ENCODE measurements around the gene RBFOX1. TPM values are rescaled to one million over a fixed set of nuclear protein-coding genes. Genes with fewer than 3 reads are reported as not detected.

The RBFOX1 gene
- total RNA-seq, 1 donor from 2014 or later, result not detected

DNA sequence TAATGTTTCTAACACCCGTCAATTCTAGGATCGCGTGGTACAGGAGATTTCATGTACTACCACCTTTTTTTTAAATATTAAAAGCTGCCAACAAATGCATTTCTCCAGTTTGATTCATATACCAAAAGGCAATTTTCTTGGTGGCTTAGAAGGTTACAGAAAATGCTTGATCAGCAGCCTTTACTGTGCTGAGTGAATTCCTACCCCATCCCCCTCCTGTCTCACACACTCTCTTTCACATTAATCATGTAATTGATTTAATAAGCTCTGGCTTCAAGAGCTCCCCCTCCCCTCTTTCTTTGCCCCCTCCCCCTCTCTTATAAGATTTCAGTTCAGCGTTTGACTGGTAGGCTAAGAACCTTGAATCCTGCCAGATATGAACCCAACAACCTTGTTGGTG lies 110.5 kb downstream of the RBFOX1 start:
- DNase-seq (ENCODE audit: low read depth), result no peak
- no peak for TF ChIP-seq CTCF (conservative IDR thresholded peaks at IDR 0.05; ENCODE audit: low read depth, low read length)
- no peak overlapping the region for H3K4me3 ChIP-seq (ENCODE audit: low read depth, low read length)

DNA sequence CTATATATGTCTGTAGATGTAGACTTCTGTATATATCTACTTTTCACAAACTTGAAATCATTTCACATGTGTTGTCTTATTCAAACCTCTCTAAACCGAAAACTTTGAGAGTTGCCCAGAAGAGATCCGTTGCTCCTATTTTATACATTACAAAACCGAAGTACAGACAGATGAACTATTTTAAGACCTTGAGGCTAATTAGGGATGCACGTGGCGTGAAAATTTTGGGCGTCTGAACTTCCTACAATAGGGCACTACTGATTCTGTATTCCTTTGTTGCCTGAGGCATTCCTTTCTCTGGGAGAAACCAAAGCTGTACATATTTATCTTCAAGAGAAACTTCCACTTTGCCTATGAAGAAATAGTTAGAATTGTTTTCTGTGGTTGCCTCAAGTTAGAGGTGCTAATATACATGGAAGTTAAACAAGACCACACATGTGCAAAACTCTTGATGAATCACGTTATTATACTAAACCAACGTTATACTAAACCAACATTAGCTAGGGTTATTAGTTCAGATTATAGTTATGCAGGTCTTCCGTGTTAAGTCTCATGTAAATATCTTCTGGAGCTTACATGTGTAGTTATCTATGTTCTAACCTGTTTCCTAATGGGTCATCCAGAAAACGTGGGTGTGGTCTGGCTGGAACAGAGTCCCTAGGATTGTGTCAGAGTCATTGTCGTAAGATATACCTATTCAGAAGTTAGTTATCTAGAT lies 111.2 kb downstream of the RBFOX1 start:
- no peak for TF ChIP-seq CTCF (conservative IDR thresholded peaks at IDR 0.05; ENCODE audit: low read depth, low read length)
- no peak for DNase-seq (ENCODE audit: low read depth)
- H3K4me3 ChIP-seq (ENCODE audit: low read depth, low read length), result no peak overlapping the region

DNA sequence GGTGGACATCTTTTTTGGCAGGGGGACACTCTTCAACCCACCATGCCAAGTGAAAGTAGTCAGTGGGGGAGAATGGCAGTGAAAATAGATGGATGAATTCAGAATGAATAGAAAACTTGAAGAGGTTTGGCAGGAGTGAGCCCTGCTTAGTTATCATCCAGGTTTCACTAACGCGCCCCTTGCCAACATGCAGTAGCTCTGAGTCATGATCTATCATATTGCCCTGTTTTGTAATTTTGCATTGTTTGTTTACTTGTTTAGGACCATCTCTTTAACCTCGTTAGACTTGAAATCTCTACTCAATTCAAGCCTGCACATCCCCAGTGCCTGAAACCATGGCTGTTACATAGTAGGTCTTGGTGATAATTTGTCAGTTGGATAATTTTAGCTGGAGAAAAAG lies 116.7 kb downstream of the RBFOX1 start:
- no peak for DNase-seq (ENCODE audit: low read depth)
- no peak overlapping the region for H3K4me3 ChIP-seq (ENCODE audit: low read depth, low read length)
- no peak for TF ChIP-seq CTCF (conservative IDR thresholded peaks at IDR 0.05; ENCODE audit: low read depth, low read length)

- no peak overlapping the region for H3K4me3 ChIP-seq (ENCODE audit: low read depth, low read length)
- TF ChIP-seq CTCF (conservative IDR thresholded peaks at IDR 0.05; ENCODE audit: low read depth, low read length), result no peak
- DNase-seq (ENCODE audit: low read depth), result no peak
These were observed 117.2 kb downstream of the RBFOX1 start for GRCh38 chr16:7449808-7450207.

DNA sequence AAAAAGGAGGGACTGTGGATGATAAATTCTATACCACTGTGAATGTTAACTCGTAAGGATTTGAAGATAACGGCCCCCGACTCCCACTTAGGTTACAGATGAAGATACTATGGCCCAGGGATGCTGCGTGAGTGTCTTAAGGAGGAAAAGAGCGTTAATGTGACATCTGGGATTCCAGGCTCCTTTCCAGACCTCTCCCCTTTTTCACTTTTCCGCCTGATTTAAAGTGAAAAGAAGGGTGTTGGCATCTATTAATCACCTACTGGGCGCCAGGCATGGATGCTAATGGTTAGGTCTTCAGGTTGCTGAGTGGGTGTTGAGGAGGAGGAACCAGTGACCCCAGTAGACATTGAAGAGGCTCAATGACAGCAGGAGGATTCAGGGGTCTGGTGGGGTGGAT lies 117.8 kb downstream of the RBFOX1 start:
- H3K4me3 ChIP-seq (ENCODE audit: low read depth, low read length), result no peak overlapping the region
- no peak for TF ChIP-seq CTCF (conservative IDR thresholded peaks at IDR 0.05; ENCODE audit: low read depth, low read length)
- DNase-seq (ENCODE audit: low read depth), result no peak

DNA sequence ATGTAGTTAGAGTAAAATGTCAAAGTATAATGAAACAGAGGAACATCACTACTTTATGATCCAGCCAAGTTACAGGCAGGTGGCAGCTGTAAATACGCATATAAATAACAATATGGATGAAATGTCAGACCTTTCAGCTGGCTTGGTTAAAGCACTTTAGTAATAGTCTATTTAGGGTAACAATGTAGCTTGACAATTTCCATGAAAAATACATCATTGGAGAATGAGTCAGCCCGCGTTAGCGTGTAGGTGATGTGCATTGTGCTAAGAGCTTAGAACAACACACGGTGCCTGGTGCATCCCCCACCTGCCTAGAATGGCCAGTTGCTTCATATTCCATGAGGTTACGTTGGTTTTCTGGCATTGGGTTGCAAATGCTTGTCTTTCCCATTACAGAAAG lies 119.4 kb downstream of the RBFOX1 start:
- no peak for DNase-seq (ENCODE audit: low read depth)
- H3K4me3 ChIP-seq (ENCODE audit: low read depth, low read length), result no peak overlapping the region
- no peak for TF ChIP-seq CTCF (conservative IDR thresholded peaks at IDR 0.05; ENCODE audit: low read depth, low read length)

DNA sequence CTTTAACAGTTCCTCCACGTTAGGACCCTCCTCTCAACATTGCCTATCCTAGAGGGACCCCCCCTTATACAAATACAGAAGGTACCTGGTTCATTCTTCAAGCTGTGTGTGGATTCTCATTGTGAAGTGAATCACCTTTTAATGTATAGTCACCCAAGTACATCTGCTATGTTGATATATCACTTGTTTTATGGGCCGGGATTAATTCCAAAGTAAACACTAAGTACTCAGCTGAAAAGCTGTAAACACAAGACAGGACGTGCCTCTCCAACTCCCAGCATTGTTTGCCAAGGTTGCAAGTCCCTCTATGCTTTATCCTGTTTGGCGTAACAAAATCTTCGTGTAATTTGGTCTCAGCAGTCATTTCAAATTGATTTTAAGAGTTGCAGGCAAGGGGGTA lies 123.6 kb downstream of the RBFOX1 start:
- no peak overlapping the region for H3K4me3 ChIP-seq (ENCODE audit: low read depth, low read length)
- no peak for DNase-seq (ENCODE audit: low read depth)
- no peak for TF ChIP-seq CTCF (conservative IDR thresholded peaks at IDR 0.05; ENCODE audit: low read depth, low read length)

Measured in epithelial cell of proximal tubule (primary cell).